NCI-H1436 treated with DMSO at 0.1 percent for 48 hours (cell line): Measurements from ENCODE around the gene TRIO.
"Not testable (repeated sequence)": the region's sequence is repeated elsewhere in the genome, so short reads cannot be mapped to it uniquely, and the experiment has no call there.

Experiments used
- DNase-seq: peaks from one replicate; lab custom pipeline; 2025; lab: John Stamatoyannopoulos, UW

The TRIO gene

DNA sequence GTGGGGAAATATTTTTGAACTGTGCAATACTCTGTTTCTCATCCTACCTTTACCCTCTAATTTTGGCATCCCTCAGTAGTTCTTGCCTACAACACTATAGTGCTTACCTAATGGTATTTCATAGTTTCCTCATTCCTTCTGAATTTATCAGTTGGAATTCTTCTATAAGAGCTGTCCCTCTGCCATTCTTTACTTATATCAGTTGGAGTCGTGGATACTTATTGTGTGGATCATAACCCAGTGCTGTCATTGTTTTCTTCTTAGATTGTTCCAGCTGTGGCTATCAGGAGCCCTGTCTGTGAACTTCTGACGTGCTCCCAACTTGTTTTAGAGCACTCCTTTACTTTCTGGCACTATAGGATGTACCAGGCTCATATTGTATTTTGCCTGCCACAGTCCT, 292.3 kb downstream of the TRIO start:
- no peak for DNase-seq

DNA sequence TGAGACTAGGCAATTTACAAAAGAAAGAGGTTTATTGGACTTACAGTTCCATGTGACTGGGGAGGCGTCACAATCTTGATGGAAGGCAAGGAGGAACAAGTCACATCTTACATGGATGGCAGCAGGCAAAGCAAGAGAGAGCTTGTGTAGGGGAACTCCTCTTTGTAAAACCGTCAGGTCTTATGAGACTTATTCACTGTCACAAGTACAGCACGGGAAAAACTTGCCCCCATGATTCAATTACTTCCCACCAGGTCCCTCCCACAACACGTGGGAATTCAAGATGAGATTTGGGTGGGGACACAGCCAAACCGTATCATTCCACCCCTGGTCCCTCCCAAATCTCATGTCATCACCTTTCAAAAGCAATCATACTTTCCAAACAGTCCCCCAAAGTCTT, 293.0 kb downstream of the TRIO start:
- not testable (repeated sequence) for DNase-seq

DNA sequence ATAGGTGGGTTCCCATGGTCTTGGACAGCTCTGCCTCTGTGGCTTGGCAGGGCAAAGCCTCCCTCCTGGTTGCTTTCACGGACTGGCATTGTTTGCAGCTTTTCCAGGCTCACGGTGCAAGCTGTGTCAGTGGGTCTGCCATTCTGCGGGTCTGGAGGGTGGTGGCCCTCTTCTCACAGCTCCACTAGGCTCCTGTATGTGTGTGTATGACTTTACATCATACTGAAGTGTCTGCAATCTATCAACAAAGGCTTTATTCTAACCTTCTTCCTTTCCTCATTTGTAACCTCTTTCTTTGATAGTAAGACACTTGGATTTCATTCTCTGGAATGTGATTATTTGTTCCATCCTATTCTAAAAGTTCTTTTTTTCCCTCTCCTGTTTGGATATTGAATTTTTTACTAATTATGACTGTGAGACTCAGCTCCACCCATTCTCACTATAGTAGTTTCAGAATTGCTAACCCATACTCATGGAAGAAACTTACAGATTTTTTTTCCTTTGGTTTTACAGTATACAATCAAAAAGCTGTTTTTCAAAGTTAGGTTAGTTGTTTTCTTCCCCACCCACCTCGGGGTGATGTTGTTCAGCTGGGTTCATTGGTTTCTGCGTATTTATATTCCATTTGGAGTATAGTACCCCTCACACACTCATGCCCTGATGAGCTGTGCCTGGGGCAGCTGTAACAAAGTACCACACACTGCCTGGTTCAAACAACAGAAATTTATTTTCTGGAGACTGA, 293.8 kb downstream of the TRIO start:
- no peak for DNase-seq

DNA sequence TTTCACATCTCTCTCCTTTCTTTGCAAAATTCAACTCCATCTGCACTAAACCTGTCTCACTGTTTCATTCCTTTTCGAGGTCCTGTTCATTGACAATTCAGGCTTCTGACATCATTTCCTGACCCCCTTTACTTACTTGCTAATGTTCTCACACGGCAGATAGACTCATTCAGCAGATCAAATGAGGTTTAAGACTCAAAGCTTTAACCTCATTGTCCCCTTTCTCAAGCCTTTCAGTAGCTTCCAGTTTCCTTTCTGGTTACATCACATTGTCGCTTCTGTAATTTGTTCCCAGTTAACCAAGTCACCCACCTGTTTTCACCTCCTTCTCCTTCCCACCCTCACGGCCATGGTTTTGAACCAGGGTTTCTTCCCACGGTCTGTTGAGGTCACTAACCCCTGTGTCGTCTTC, 295.1 kb downstream of the TRIO start:
- no peak for DNase-seq

DNA sequence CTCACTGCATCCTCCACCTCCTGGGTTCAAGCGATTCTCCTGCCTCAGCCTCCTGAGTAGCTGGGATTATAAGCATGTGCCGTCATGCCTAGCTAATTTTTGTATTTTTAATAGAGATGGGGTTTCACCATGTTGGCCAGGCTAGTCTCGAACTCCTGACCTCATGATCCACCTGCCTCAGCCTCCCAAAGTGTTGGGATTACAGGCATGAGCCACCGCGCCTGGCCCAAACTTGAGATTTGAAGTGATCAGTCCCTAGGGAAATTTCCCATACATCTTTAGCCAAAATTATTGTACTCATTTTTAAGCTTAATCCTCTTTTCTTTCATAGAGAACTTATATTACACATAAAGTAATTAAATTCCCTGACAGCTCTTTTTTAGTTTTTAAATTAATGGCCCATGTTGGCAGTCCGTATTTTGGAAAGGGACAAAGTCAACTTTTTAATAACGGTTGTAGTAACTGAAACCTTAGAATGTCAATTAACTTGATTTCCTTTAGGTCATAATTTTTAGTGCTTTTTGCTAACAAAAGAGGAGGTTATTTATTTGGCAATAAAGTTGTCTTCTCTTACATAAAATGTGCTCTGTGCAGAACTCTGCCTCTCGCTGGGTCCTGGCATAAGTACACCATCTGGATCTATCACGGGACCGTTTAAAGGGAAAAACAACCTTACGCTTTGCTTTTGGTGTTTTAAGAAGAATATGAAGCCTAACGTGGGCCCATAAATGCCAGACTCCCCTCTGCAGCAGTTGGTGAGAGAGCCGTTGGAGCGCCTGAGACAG, 296.1 kb downstream of the TRIO start:
- no peak for DNase-seq

DNA sequence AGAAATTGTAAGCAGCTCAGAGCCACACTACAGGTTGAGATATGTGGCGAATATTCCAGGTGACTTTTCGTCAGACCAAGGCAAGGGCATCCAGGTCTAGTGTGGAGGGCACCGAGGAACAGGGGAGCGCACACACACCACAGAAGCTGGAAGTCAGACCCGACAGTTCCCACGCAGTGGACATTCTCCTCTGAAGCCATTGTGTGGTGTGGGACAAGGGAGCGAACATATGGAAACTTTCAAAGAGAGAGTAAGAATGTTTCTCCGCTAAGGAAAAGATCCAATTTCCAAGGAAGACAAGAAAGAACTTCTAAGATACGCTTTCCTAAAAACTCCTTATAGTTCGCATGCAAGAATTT, 297.1 kb downstream of the TRIO start:
- no peak for DNase-seq

DNA sequence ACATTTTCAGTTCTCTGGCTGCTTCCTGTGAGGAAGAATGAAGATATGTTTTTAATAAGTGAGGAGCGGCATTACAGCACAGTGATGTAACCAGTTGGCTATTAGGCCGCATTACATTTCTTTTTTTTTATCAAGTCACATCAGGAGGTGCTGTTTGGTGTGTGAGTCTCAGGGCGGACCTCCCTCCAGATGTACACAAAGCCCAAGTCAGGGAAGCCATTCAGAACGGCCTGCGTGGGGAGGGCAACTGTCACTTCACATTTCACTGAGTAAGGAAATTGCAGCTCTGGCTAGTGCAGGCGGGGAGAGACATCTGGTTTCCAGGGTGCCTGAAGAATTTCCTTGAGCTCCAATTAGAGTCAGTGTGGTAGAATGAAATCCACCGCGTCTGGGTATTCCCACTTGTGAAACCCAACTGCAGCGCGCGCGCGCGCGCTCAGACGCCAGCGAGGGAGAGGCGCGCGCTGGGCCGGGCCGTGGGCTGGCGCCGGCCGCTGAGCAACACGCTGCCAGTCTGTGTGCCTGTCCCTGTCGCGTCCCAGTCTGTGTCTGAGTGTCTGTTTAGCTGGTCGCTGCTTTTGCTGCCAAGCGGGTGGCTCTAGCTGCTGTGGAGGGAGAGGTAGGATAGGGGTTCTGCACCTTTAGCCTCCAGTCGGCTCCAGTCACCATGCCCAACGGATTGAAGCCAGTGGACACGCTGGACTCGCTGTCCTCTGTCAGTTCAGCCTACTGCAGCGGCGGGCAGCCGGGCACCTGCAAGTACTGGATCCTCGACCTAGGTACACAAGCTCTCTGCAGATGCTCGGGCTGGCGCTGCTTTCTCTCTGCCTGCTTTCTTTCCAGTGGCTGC, 297.7 kb downstream of the TRIO start:
- no peak for DNase-seq

DNA sequence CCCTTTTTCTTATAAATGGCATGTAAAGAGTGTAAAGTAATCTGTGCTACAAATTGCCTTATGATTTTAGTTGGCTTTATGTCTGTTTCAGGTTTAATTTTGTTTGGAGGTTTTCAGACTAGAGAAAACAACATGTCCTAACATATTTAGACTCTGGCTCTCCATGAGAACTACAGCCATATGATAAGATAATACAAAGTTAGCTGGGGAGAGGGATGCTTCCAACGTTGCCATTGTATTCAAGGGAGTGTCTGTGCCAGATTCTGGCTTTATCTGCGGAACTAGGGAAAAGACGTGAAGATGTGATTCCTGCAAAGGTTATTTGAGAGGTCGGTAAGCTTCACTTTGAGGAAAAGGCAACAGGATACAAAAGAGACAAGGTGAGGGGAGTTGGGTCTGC, 298.5 kb downstream of the TRIO start:
- DNase-seq: no peak

DNA sequence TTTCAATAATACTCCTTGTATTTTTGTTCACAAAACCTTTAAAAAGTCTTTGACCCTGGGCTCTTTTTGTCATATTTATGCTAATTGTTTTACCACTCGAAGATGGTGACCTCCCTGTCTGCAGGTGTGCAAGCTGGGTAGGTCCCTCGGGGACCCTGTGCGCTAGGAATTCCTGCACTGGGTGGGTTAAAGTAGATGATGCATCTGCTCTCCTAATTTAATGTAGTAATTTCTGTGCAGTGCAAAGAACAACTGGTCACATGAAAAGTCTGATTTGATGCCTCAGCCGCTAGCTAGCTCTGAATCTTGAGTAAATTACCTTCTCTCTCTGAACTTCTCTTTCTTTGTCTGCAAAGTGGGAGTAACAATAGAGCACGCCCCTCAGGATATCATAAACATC, 299.4 kb downstream of the TRIO start:
- no peak for DNase-seq

DNA sequence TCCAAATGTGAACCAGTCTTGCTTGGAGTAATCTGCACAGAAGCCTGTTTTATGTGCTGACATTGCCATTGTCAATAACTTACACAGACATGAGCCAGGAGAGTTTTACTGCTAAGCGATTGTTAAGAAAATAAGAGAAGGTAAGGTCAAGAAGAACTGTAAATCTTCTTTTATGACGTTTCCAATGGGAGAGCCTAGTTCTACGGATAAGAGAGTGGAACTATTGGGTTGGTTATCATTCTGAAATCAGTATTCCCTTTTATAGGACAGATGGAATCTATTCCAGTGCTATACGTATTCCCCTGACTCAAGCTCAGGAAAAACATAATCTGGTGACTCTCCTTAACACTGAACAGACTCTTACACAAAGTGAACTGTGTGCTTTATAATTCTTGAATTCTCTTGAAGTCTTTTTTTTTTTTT, 300.5 kb downstream of the TRIO start:
- no peak for DNase-seq

DNA sequence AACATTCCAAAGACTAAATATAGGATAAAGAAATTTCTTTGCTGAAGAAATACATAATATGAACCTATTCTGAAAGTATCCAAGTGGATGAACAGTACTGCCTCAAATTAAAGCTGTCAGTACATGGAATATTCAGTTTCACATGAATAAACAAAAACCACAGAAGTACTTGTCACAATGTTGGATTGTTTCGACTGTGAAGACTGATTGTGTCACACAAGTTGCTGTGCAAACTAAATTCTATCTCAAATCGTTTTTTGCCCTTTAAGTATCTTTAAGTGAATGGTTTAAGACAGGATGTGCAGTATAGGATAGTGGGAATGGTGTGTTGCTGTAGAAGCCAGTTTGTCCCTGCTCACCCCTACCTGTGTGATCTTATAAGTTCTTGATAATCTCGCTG, 301.0 kb downstream of the TRIO start:
- no peak for DNase-seq

DNA sequence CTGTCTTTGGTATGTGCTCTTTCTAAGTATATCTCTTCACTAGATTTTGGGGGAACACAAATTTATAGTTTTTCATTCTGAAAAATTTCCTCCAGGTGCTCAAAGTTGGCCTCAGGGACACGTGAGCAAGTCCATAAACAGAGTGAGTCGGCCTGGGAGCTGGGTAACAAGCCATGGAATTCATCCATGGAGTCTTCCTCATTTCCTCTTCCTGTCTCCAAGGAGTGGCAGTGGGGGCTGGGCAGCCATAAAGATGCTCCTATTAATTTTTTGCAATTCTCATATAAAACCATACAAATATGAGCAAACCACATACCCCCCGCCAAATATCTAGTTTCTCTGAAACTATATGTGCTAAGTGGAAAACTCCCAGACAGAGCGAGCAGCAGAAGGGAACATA, 301.9 kb downstream of the TRIO start:
- no peak for DNase-seq

DNA sequence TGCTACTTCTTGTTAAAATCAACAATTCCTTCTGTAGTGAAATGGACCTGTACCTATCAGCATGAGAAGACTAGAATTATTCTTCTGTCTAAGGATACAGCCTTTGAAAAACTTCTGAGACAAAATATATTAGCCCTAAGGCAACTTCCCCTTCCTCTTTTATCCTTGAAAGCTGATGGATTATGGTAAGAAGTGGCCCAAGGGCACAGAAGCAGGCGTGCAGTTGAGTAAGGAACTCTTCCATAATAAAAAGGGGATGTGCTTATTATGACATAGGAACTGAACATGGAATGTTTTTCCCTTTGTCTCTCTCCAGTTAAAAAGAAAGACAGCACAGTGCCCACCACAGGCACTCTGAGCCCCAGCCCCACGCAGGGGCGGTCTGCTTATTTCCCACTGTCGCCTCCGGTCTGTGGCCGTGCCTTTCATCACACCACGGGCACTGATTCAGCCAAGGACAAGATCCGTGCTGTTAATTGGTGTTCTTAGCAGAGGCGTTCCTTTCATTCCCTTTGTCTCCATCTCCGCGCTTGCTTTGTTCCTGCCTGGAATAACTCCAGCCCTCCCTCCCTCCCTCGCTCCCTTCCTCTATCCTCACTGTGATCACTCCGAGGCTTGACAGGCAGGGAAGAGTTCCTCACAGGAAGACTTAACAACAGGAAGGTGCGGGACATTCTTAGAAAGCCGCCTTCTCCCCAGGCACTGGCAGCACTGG, 302.6 kb downstream of the TRIO start:
- DNase-seq: no peak

DNA sequence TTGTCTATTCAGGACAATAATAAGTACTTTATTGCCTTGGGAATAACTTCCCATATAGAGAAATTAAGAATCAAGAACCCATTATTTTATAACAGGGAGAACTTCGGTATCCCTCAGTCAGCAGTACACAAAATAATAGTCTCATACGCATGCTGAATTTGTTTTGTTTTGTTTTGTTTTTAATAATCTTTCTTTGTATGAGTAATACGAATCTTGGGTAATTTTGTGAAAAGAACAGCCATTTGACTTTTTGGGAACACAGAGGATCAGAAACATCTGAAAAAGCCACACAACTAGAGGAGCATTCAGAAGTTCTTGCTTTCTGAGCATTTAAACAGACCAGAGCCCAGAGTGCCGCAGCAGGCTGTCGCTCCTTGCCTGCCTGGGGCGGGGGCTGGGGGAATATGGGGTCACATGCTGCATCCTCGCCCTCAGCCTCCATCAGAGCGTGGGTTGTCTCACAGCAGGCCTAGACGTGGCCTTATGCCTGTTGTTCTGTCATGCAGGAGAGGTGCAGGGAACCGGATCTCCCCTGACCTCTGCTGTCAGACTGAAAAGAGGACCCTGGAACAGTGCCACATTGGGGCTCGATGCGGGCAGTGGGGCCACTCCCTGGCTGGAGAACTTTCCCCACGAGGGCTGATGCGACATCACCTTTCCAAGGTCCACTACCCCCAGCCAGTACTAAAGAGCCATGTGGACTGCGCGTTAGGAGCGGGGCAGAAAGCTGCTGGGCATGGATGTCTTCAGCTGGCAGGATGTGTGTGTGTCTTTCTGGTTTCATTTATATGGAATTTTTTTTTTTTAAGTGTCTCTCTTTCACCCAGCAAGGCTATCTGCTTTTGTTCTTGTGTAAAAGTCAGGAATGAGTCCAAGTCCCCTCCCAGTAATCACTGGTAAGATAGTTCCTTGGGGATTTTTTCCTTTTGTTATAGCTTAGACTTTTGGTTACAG, 305.1 kb downstream of the TRIO start:
- no peak for DNase-seq

DNA sequence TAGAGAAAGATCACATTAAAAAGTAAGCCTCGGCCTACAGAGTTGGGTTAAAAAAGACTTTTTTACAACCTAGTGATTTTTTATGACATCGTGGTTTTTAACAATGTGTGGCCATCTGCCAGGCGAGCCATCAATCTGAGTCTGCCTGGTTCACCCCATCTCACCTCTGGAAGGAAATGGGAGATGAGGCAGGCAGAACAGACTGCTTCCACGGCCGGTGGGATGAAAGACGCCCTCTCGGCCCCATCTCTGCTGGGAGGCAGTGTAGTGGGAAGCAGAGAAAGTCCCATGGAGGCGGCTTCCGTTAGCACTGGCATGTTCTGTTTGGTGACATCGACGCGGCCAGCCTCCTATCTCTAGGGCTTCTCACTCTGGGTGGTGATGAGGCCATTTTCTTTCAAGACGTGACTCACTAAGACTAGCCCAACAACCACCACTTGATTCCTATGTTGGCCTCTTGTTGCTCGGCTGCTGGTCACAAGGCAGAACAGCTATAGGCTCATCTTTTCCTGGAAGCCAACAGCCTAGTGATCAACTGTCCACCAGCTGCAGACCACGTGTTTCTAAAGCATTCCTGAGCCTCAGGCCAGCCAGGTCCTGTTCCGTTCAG, 306.0 kb downstream of the TRIO start:
- no peak for DNase-seq

DNA sequence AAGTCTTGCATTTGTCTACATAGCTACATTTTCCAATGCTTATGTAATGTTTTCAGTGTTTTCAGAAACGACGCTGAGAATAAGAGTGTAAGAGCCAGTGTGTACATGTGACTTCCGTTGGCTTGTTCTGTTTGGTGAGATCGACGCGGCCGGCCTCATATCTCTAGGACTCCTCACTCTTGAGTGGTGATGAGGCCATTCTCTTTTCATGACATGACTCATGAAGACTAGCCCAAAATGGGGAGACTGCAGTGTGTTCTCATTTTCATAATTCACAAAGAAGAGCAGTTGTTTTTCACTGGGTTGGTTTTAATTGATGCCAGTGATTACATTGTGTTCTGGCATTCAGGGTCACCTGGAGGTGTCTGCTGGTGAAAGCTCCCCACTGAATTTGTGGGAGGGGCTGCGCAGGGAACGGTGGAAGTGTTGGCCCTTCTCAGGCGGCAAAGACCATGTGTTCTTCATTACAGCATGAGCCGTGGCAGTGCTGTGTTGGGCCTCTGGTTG, 306.9 kb downstream of the TRIO start:
- DNase-seq: no peak

DNA sequence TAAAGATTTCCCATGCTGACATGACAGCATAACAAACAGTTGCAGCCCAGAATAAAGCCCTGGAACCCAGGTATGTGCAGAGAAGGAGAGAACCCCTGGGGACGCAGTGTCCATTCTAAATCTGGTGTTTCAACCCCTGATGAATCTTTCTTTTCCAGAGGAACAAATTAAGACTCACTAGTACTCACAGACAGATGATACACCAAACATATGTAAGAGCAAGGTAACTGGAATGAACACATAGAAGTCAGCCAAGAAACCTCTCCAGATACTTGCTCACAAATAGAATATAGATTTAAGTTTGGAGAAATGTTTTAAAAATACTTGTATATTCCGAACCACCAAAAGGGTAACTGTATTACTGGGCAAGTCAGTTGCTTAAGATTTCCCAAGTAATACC, 307.6 kb downstream of the TRIO start:
- no peak for DNase-seq

DNA sequence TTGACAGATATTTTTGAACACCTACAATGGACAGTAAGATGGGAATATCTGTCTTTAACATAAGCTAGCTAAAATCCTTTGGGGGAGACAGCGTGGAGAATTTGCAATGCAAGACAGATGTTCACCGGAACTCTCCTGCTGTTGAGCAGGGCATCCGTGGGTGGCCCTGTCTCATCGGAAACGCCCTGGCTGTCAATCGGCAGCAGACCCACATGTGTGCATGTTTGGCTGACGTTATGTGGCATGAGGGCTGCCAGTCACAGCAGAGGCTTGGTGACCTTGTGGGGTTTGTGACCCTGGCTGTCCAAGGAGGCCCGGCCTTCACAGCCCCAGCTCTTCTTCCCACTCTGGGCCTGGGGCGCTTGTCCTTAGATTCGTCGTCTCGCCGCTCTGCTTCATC, 308.7 kb downstream of the TRIO start:
- no peak for DNase-seq

DNA sequence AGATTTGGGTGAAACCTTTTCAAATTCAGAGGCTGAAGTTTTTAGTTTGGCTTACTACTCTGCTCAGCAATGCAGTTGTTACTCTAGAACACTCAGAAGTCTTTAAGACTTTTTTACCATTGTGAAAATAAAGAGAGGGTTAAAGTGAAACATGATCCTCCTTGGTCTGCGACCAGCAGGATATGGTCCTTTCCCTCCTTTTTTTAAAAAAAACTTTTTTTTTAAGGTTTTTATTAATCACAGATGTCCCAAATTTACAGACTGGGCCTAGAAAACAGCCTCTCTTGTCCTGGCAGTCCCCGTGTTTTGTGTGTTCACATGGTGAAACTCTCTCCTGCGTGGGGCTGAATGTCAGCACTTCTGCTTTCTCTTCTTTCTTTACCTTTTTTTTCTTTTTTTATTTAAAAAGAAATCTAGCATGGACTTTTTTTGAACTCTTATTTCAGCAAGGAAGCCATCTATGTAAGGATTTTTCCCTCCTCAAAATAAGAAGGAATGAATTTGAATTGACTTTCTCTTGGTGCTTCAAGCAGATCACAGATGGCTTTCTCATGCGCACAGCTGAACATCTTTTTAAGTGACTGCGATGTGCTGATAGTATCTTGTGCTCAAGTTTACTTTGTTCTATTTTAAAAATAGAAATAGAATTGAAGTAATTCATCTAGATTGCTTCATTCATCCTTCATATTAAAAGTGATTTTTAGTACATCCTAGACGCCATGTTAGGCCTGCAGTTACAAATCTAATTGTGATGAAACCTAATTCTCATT, 309.7 kb downstream of the TRIO start:
- DNase-seq: no peak

DNA sequence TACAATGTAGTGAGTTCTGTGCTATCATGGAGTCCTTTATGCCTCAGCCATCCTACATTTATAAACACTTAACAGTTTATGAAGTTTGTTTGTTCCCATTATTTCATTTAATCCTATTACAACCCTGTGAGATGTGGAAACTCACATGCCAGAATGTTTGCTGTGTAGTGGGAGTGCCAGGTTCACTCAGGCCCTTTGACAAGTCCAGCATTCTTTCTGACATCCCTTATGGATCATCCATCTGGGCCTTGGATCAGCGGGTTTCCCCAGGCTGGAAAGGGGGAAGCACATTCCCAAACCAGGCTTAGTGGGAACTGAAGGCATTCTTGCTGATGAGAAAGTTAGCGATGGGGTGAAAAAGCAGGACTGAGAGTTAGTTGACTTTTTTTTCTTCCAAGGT, 310.3 kb downstream of the TRIO start:
- no peak for DNase-seq
